ENCODE results near the gene CCDC107. TPM values are rescaled to one million over a fixed set of nuclear protein-coding genes. Genes with fewer than 3 reads are reported as not detected.
A peak's percentile ranks its signal among the peaks of the same experiment; 100 is the strongest.
"Not testable (repeated sequence)": the region's sequence is repeated elsewhere in the genome, so short reads cannot be mapped to it uniquely, and the experiment has no call there.

Gene CCDC107
- total RNA-seq, 3 donors from 2014 or later (not counting 1 experiment from before 2014, with no cell fraction given) = 30.9 to 37.9 (median 36.8) TPM

- Mint-ChIP-seq H3K9me3 (no peaks in the 10 kb centered on the region), H3K36me3 (peaks cover 8% of the 10 kb centered on the region), H3K27me3 (ENCODE audit: low read depth in 2 of 2) (no peaks in the 10 kb centered on the region), H3K4me1 (peaks cover 32 to 34% of the 10 kb centered on the region in 2 donors), H3K4me3 (no peak overlapping the region), H3K27ac (peak overlapping the region; percentile 65 to 80)
- peak; percentile 39 to 80 for DNase-seq
- intact Hi-C loops (cut with micrococcal nuclease) = no loop called here
- peak; percentile 73 to 99 (median 88) for ATAC-seq
- peak; percentile 64 for TF ChIP-seq CTCF (IDR thresholded peaks at IDR 0.05)
- Histone ChIP-seq H3K9me3 (ENCODE audit: control insufficient read depth, insufficient read depth, low read length) (no peaks in the 10 kb centered on the region), H3K4me1 (ENCODE audit: control insufficient read depth, insufficient read depth, low read length) (peaks cover 19% of the 10 kb centered on the region), H3K36me3 (ENCODE audit: control insufficient read depth, insufficient read depth, low read length) (peaks cover 39% of the 10 kb centered on the region), H3K27me3 (ENCODE audit: control insufficient read depth, insufficient read depth, low read length) (no peaks in the 10 kb centered on the region), H3K4me3 (ENCODE audit: low read length) (no peak overlapping the region), H3K27ac (ENCODE audit: low read length) (no peak overlapping the region)
- 26% methylated on average over 8 of the region's 8 CpGs for WGBS (ENCODE audit: insufficient coverage)
These were observed 46.8 kb upstream of the CCDC107 start for GRCh38 chr9:35611230-35611797.

GRCh38 chr9:35612066-35612465, 46.0 kb upstream of the CCDC107 start:
- H3K36me3 Mint-ChIP-seq; H3K27ac Mint-ChIP-seq; H3K27me3 Mint-ChIP-seq (ENCODE audit: low read depth in 2 of 2); H3K4me3 ChIP-seq (ENCODE audit: low read length); H3K4me3 Mint-ChIP-seq; ATAC-seq; intact Hi-C loops (cut with micrococcal nuclease); H3K27me3 ChIP-seq (ENCODE audit: control insufficient read depth, insufficient read depth, low read length); H3K9me3 ChIP-seq (ENCODE audit: control insufficient read depth, insufficient read depth, low read length); H3K9me3 Mint-ChIP-seq; DNase-seq; H3K27ac ChIP-seq (ENCODE audit: low read length): not testable (repeated sequence)
- peaks cover 34% of the 10 kb centered on the region for H3K36me3 ChIP-seq (ENCODE audit: control insufficient read depth, insufficient read depth, low read length)
- H3K4me1 Mint-ChIP-seq = peaks cover 36% of the 10 kb centered on the region in 2 donors
- peaks cover 18% of the 10 kb centered on the region for H3K4me1 ChIP-seq (ENCODE audit: control insufficient read depth, insufficient read depth, low read length)
- WGBS (ENCODE audit: insufficient coverage) = 97% methylated on average over 4 of the region's 4 CpGs

- 96% methylated on average over 2 of the region's 2 CpGs for WGBS (ENCODE audit: insufficient coverage)
- Histone ChIP-seq H3K36me3 (ENCODE audit: control insufficient read depth, insufficient read depth, low read length) (peaks cover 27% of the 10 kb centered on the region), H3K27me3 (ENCODE audit: control insufficient read depth, insufficient read depth, low read length) (no peaks in the 10 kb centered on the region), H3K4me1 (ENCODE audit: control insufficient read depth, insufficient read depth, low read length) (peaks cover 21% of the 10 kb centered on the region), H3K9me3 (ENCODE audit: control insufficient read depth, insufficient read depth, low read length) (no peaks in the 10 kb centered on the region), H3K27ac (ENCODE audit: low read length) (no peak overlapping the region), H3K4me3 (ENCODE audit: low read length) (no peak overlapping the region)
- peaks cover 8% of the 10 kb centered on the region for H3K36me3 Mint-ChIP-seq
- H3K4me1 Mint-ChIP-seq = peaks cover 37 to 40% of the 10 kb centered on the region in 2 donors
- H3K27me3 Mint-ChIP-seq (ENCODE audit: low read depth in 2 of 2) = no peaks in the 10 kb centered on the region
- no peaks in the 10 kb centered on the region for H3K9me3 Mint-ChIP-seq
- TF ChIP-seq CTCF (IDR thresholded peaks at IDR 0.05) = no peak
- no peak overlapping the region for H3K4me3 Mint-ChIP-seq
- no peak overlapping the region for H3K27ac Mint-ChIP-seq
- DNase-seq (no peak), ATAC-seq (no peak)
- intact Hi-C loops (cut with micrococcal nuclease) = no loop called here
These were observed 45.2 kb upstream of the CCDC107 start for GRCh38 chr9:35612843-35613242.

- no peaks in the 10 kb centered on the region for H3K27me3 ChIP-seq (ENCODE audit: control insufficient read depth, insufficient read depth, low read length)
- ATAC-seq (no peak), DNase-seq (no peak)
- no peaks in the 10 kb centered on the region for H3K9me3 Mint-ChIP-seq
- H3K4me3 Mint-ChIP-seq = peak overlapping the region; percentile 96
- H3K27ac ChIP-seq (ENCODE audit: low read length) = peak overlapping the region; percentile 97
- 84% methylated on average over 17 of the region's 17 CpGs for WGBS (ENCODE audit: insufficient coverage)
- intact Hi-C loops (cut with micrococcal nuclease) = loop anchor here (2.0 to 5.0 kb wide), 2 partner anchors 43 to 116 kb away; partner anchors contain the start of genes CCDC107, CREB3, RMRP and TLN1
- peaks cover 49% of the 10 kb centered on the region for H3K4me1 ChIP-seq (ENCODE audit: control insufficient read depth, insufficient read depth, low read length)
- H3K4me3 ChIP-seq (ENCODE audit: low read length) = peak overlapping the region; percentile 55
- peaks cover 58 to 66% of the 10 kb centered on the region in 2 donors for H3K4me1 Mint-ChIP-seq
- peaks cover 8% of the 10 kb centered on the region for H3K36me3 Mint-ChIP-seq
- TF ChIP-seq CTCF (IDR thresholded peaks at IDR 0.05) = no peak
- H3K27me3 Mint-ChIP-seq (ENCODE audit: low read depth in 2 of 2) = no peaks in the 10 kb centered on the region
- no peaks in the 10 kb centered on the region for H3K9me3 ChIP-seq (ENCODE audit: control insufficient read depth, insufficient read depth, low read length)
- no peaks in the 10 kb centered on the region for H3K36me3 ChIP-seq (ENCODE audit: control insufficient read depth, insufficient read depth, low read length)
- H3K27ac Mint-ChIP-seq = peak overlapping the region; percentile 98 to 99
These were observed 42.0 kb upstream of the CCDC107 start for GRCh38 chr9:35615981-35616680.
